ACHN (cell line): Measurements from ENCODE around the gene NAV1.

Experiments used
- DNase-seq: peaks from one replicate; pipeline ENCODE4 v3.0.0-alpha.2; 2015
- in situ Hi-C: cut with HindIII; loops from 2 replicates; pipeline ENCODE4 v1.10.0; 2017; ENCODE audit warnings: low sequenced_read_pairs, low pct_ligation_motif_present, low pct_unique_long_range_greater_than_20kb

NAV1 gene

GRCh38 chr1:201587729-201588128 is 48.8 kb downstream of the NAV1 start:
- in situ Hi-C loops, result no loop called here
- no peak for DNase-seq
